ENCODE data around the gene CYSLTR2.
"Not testable (repeated sequence)": the region's sequence is repeated elsewhere in the genome, so short reads cannot be mapped to it uniquely, and the experiment has no call there.

The CYSLTR2 gene

GRCh38 chr13:48644951-48645350, 8.8 kb upstream of the CYSLTR2 start:
- DNase-seq (ENCODE audit: low read depth in 2 of 2): no peak

- DNase-seq (ENCODE audit: low read depth in 2 of 2): no peak
These were observed 7.9 kb upstream of the CYSLTR2 start for GRCh38 chr13:48645845-48646244.

GRCh38 chr13:48646791-48647190, 6.9 kb upstream of the CYSLTR2 start:
- no peak for DNase-seq (ENCODE audit: low read depth in 2 of 2)

- DNase-seq (ENCODE audit: low read depth in 2 of 2): no peak
These were observed 6.1 kb upstream of the CYSLTR2 start for GRCh38 chr13:48647625-48648024.

GRCh38 chr13:48648446-48648845, 5.3 kb upstream of the CYSLTR2 start:
- no peak for DNase-seq (ENCODE audit: low read depth in 2 of 2)

- no peak for DNase-seq (ENCODE audit: low read depth in 2 of 2)
These were observed 768 bp upstream of the CYSLTR2 start for GRCh38 chr13:48652851-48653471.

GRCh38 chr13:48654511-48654910, 782 bp downstream of the CYSLTR2 start:
- DNase-seq (ENCODE audit: low read depth in 2 of 2): no peak

GRCh38 chr13:48655291-48655690, 1.6 kb downstream of the CYSLTR2 start:
- no peak for DNase-seq (ENCODE audit: low read depth in 2 of 2)

- DNase-seq (ENCODE audit: low read depth in 2 of 2): no peak
These were observed 2.9 kb downstream of the CYSLTR2 start for GRCh38 chr13:48656608-48657007.

GRCh38 chr13:48660361-48661076, 6.8 kb downstream of the CYSLTR2 start:
- no peak for DNase-seq (ENCODE audit: low read depth in 2 of 2)

- no peak for DNase-seq (ENCODE audit: low read depth in 2 of 2)
These were observed 7.4 kb downstream of the CYSLTR2 start for GRCh38 chr13:48661107-48661506.

- no peak for DNase-seq (ENCODE audit: low read depth in 2 of 2)
These were observed 8.5 kb downstream of the CYSLTR2 start for GRCh38 chr13:48662226-48662625.

GRCh38 chr13:48667136-48667535, 13.4 kb downstream of the CYSLTR2 start:
- no peak for DNase-seq (ENCODE audit: low read depth in 2 of 2)

- not testable (repeated sequence) for DNase-seq (ENCODE audit: low read depth in 2 of 2)
These were observed 17.7 kb downstream of the CYSLTR2 start for GRCh38 chr13:48671421-48671820.

- no peak for DNase-seq (ENCODE audit: low read depth in 2 of 2)
These were observed 21.5 kb downstream of the CYSLTR2 start for GRCh38 chr13:48675247-48675646.

- DNase-seq (ENCODE audit: low read depth in 2 of 2): no peak
These were observed 24.6 kb downstream of the CYSLTR2 start for GRCh38 chr13:48678316-48678715.

- no peak for DNase-seq (ENCODE audit: low read depth in 2 of 2)
These were observed 26.4 kb downstream of the CYSLTR2 start for GRCh38 chr13:48679941-48680680.

GRCh38 chr13:48680756-48681392, 27.1 kb downstream of the CYSLTR2 start:
- DNase-seq (ENCODE audit: low read depth in 2 of 2): no peak

- DNase-seq (ENCODE audit: low read depth in 2 of 2): no peak
These were observed 28.2 kb downstream of the CYSLTR2 start for GRCh38 chr13:48681905-48682304.

- DNase-seq (ENCODE audit: low read depth in 2 of 2): no peak
These were observed 28.7 kb downstream of the CYSLTR2 start for GRCh38 chr13:48682436-48682835.

- DNase-seq (ENCODE audit: low read depth in 2 of 2): no peak
These were observed 33.0 kb downstream of the CYSLTR2 start for GRCh38 chr13:48686636-48687210.

- no peak for DNase-seq (ENCODE audit: low read depth in 2 of 2)
These were observed 33.5 kb downstream of the CYSLTR2 start for GRCh38 chr13:48687249-48687648.

All from stimulated activated CD8-positive, alpha-beta memory T cell treated with anti-CD3 and anti-CD28 coated beads, Interleukin-2, amount 100 ng/mL, for 48 hours (primary cell).